ENCODE results near the gene MIA.
"Not testable (repeated sequence)": the region's sequence is repeated elsewhere in the genome, so short reads cannot be mapped to it uniquely, and the experiment has no call there.

Gene MIA

DNA sequence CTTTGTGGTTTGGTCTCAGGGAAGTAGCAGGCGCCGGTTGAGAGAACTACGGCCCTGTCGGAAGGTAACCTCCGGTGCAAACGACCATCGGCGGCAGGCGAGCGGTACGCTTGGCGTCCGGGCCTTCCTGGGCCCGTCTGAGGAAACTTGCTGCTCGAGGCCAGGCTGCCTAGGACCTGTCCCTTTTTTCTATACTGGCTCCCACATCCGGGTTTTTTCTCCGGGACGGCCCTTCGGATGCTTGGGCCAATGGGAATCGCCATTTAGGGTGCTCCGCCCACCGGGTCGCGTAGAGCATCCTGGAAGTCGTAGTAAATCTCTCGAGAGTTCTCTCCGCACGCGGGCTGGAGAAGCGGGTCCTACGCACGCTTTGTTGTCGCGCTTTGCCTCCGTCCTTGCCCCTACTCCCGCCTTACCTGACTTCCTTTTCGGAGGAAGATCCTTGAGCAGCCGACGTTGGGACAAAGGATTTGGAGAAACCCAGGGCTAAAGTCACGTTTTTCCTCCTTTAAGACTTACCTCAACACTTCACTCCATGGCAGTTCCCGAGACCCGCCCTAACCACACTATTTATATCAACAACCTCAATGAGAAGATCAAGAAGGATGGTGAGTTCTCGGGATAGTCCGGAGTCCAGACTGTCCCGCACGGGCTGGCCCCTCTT, 24.3 kb upstream of the MIA start, which contains the start of gene SNRPA:
SNRPA (plus strand) TSS at position 330 of the 664 bp plus-strand sequence; CDS start at position 536, 206 bp downstream.
- DNase-seq, result peak; percentile 53

GRCh38 chr19:40752257-40752781, 23.0 kb upstream of the MIA start:
- no peak for DNase-seq

DNA sequence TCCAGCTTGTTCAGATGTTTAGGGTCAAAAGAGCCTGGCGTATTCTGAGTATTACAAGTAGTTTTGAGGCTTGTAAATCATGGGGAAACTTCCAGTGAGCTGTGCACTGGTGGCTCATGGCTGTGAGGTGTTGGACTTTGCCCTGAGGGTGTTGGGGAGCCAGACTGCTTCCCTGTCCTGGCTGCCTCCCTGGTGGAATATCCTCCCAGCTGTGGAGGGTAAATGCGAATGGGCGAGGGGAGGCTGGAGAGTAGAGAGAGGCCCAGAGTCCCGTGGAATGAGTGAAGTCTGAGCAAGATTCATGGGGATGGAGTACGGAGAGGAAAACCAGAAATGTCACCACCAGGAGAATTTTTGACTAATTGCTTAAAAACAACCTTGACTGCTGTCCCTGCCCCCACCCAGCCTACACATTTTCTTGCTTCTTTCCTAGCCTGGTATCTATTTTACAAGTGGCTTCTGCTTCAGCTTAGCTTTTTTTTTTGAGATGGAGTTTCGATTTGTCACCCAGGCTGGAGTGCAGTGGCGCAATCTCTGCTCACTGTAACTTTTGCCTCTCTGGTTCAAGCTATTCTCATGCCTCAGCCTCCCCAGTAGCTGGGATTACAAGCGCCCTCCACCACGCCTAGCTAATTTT, 20.6 kb upstream of the MIA start:
- DNase-seq, result peak; percentile 67

DNA sequence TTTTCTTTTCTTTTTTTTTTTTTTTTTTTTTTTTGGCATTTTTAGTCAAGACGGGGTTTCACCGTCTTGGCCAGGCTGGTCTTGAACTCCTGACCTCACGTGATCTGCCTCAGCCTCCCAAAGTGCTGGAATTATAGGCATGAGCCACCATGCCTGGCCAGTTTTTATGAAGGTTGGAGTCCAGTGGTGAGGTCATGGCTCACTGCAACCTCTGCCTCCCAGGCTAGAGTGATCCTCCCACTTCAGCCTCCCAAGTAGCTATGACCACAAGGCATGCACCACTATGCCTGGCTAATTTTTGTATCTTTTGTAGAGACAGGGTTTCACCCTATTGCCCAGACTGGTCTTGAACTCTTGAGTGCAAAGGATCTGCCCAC, 20.1 kb upstream of the MIA start:
- no peak for DNase-seq

DNA sequence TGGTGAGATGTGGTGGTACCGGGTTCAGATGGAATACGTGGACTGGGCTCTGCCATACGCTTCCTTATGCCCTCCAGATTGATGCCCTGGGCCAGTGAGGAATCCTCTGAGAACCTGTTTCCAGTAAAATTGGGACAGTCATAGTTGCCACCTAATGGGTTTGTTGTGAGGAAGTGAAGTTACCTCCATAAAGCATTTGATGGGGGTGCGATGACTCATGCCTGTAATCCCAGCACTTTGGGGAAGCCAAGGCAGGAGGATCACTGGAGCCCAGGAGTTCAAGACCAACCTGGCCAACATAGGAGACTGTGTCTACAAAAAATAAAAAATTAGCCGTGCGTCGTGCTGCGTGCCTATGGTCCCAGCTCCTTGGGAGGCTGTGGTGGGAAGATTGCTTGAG, 19.5 kb upstream of the MIA start:
- no peak for DNase-seq

- DNase-seq, result no peak
Observed at GRCh38 chr19:40756502-40757110, 18.7 kb upstream of the MIA start.

- no peak for DNase-seq
Observed at GRCh38 chr19:40758491-40758890, 16.8 kb upstream of the MIA start.

DNA sequence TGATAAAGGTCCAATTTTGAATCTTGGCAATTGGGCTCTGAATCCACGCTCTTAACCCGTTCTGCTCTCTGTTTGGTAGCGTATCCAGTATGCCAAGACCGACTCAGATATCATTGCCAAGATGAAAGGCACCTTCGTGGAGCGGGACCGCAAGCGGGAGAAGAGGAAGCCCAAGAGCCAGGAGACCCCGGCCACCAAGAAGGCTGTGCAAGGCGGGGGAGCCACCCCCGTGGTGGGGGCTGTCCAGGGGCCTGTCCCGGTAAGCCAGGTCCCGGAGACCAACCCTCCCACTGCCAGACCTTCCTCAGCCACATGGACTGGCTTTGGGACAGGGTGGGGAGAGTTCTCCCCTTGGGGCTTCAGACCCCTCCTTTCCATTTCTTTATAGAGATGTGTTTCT, 16.0 kb upstream of the MIA start:
- no peak for DNase-seq

DNA sequence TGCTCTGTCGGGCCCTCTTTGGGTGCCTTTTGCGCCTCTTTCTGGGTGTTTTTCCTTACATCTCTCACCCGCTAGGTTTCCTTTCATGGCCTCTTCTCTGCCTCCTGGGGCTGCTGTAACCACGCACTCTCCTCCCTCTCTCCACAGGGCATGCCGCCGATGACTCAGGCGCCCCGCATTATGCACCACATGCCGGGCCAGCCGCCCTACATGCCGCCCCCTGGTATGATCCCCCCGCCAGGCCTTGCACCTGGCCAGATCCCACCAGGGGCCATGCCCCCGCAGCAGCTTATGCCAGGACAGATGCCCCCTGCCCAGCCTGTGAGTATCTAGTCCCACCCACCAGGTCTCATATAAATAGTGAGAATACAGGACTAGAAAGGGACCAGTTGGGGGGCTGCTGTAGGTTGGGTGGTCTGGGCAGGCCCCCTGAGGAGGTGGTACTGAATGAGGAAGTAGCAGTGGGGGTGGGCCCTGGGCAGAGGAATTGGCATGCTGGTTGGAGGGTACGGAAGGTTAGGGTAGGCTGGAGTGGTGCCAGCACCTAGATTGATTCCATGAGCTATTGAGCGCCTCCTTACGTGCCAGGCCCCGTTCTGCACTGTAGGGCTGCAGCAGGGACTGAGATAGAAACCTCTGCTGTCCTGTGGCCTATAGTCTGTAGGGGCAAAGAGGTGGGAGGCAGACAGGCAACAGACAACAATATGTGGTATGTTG, 12.4 kb upstream of the MIA start:
- DNase-seq, result no peak

DNA sequence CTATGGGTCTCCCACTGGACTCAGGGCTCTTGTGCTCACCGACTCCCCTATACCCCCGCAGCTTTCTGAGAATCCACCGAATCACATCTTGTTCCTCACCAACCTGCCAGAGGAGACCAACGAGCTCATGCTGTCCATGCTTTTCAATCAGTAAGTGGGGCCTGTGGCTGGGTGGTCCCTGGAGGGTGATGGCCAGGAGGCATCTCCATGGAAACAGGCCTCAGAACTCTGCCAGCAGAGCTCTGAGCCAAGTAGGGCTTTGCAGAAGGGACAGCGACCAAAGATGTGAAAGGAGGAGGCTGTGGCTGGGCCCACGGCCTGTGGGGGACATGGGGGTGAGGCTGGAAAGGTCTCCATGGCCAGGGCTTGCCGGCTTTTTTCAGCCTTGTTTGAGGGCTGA, 11.8 kb upstream of the MIA start:
- DNase-seq, result no peak

GRCh38 chr19:40763963-40764362, 11.4 kb upstream of the MIA start:
- DNase-seq, result no peak

DNA sequence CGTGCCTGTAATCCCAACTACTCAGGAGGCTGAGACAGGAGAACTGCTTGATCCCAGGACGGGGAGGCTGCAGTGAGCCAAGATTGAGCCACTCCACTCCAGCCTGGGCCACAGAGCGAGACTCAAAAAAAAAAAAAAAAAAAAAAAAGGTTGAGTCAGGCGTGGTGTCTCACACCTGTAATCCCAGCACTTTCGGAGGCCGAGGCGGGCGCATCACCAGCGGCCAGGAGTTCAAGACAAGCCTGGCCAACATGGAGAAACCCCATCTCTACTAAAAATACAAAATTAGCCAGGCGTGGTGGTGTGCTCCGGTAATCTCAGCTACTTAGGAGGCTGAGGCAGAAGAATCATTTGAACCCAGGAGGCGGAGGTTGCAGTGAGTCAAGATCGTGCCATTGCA, 8.9 kb upstream of the MIA start:
- DNase-seq, result not testable (repeated sequence)

GRCh38 chr19:40768869-40769268, 6.5 kb upstream of the MIA start:
- DNase-seq, result no peak

GRCh38 chr19:40771101-40771862, 4.0 kb upstream of the MIA start:
- not testable (repeated sequence) for DNase-seq

- no peak for DNase-seq
Observed at GRCh38 chr19:40775632-40776022, 306 bp downstream of the MIA start.

GRCh38 chr19:40776364-40776763, 1.0 kb downstream of the MIA start:
- no peak for DNase-seq

- peak; percentile 93 for DNase-seq
Observed at GRCh38 chr19:40776932-40777644, 1.8 kb downstream of the MIA start.

DNA sequence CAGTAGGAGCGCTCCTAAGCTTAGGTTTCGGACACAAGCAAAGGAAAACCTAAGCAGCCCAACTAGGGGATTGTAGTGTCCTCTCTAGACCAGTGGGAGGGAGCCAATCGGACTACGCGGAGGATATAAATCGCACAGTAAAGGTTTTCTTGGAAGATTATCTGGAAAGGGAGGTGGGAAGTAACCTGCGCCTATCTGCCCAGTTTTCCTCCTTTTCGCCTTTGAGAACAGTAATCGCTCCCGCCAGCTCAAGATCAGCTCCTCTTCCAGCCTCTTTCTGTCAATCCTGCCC, 2.3 kb downstream of the MIA start:
- no peak for DNase-seq

GRCh38 chr19:40777937-40778705, 2.8 kb downstream of the MIA start, which contains the start of gene RAB4B:
Gene RAB4B, plus strand, starts transcription at chr19:40778247. Its CDS starts 129 bp downstream, at chr19:40778376.
- DNase-seq, result peak; percentile 93

DNA sequence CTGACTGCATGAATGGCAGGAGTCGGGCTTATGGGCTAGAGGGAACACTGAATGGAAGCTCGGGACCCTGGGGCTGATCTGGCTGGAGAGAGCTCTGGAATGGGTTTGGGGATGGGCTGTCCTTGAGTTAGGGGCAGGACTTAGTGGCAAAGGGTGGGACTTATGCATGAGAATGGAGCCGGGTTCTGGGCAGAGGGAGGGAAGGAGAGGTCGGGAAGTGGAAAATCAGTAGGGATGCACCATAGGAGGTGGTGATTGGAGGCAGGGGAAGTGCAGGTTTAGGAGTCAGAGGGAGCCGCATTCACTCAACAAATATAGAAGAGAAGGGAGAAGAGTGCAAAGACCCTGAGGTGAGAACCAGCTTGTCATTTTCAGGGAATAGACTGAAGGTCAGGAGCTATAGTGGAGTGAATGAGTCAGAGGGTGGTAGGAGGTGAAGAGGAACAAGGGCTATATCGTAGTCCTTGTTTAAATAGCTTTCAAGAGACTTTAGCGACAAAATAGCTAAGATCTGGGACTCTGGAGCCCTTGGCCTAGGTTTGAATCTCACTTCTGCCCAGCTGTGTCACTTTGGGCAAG, 3.5 kb downstream of the MIA start:
- DNase-seq, result no peak

DNA sequence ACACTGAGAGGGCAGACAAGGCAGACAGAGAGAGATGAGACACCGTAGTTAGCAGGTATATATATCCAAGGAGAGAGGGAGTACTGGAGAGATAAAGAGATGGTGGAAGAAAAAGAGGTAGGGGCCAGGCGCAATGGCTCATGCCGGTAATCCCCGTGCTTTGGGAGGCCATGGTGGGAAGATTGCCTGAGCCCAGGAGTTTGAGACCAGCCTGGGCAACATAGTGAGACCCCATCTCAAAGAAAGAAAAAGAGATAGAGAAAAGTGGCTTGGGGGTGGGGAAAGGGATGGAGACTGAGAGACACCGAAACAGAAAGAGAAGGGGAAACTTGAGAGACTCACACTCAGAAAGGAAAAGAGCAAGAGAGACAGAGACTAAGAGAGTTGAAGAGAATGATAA, 5.3 kb downstream of the MIA start:
- no peak for DNase-seq
